Inferior parietal cortex (tissue), 1 donor: ENCODE results near the gene COL26A1.
"Not testable (repeated sequence)": the region's sequence is repeated elsewhere in the genome, so short reads cannot be mapped to it uniquely, and the experiment has no call there.

Source experiments
- DNase-seq: peaks from one replicate; pipeline ENCODE4 v3.0.0-alpha.2; 2016; ENCODE audit errors: extremely low spot score

COL26A1 gene

DNA sequence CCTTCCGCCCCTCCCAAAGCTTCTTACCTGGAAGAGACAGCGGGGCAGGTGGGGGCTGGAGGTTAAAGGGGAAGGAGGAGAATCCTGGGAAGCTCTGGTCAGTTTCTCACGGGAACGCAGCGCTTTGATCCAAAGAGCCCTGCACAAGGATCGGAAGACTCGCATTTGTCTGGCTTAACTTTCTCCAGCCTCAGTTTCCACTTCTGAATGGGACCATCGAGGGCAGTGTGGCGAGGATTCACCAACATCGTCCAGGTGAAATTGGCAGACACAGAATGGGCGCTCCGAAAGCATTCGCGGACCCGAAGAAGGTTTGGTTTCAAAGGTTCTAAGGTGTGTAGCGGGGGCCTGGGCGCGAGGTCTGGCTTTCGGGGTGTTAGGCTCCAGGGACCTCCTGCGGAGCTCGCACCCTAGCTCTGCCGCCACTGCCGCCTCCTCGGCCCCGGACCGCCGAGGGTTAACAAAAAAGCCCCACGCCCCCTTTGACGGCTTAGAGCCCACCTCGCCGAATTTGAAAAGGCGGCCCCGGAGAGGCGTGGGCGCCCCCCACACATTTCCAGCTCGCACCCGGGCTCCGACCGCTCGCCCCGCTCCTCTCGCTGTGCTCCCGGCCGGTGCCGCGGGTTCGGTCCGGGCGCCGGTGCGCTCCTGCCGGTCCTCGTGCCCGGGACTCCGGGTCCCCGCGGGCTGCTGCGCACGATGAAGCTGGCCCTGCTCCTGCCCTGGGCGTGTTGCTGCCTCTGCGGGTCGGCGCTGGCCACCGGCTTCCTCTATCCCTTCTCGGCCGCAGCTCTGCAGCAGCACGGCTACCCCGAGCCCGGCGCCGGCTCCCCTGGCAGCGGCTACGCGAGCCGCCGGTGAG lies at the start of gene COL26A1:
Gene COL26A1 (plus strand): TSS at position 542 of the 862 bp plus-strand sequence. CDS start 158 bp downstream, at position 700.
- no peak for DNase-seq

- peak; percentile 58 for DNase-seq
Observed at GRCh38 chr7:101315336-101315735, 47.3 kb upstream of the COL26A1 start.

- no peak for DNase-seq
Observed at GRCh38 chr7:101319401-101319800, 43.3 kb upstream of the COL26A1 start.

- peak; percentile 93 for DNase-seq
Observed at GRCh38 chr7:101321491-101322401, 40.9 kb upstream of the COL26A1 start, which contains the start of gene IFT22. Gene IFT22 (minus strand): TSS chr7:101321812. CDS start chr7:101321709, 103 bp downstream.

GRCh38 chr7:101328159-101328558 lies 34.5 kb upstream of the COL26A1 start:
- DNase-seq = no peak

- no peak for DNase-seq
Observed at GRCh38 chr7:101330011-101330484, 32.6 kb upstream of the COL26A1 start.

DNA sequence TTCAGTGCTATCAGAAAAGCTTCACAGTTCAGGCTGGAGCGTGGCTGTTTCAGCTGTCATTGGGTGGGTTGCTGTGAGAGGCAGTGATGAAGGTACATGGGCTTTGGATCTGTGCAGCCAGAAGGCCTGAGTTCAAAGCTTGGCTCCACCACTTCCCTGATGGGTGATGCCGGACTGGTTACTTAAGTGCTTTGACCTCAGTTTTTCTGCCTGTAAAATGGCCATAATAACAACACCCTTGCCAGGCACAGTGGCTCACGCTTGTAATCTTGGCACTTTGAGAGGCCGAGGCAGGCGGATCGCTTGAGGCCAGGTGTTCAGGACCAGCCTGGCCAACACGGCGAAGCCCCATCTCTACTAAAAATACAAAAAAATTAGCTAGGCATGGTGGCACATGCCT lies 30.6 kb upstream of the COL26A1 start:
- DNase-seq = no peak

GRCh38 chr7:101333912-101334311 lies 28.8 kb upstream of the COL26A1 start:
- DNase-seq = no peak

DNA sequence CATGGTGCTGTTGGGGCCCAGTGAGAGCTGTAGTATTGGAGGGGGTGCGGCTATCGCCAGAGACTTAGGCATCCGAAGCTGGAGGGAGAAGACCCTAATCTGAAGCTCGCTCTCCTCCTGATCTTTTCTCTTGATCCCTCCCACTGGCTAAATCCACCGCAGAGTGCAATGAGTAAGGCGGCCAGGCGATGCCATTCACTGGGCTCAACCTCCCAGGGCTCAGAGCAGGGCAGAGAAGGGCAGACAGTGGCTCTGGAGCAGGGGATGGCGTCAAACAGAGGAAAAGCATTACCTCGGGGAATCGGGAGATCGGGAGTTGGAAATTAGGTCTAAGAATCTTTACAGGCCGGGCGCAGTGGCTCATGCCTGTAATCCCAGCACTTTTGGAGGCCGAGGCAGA lies 22.3 kb upstream of the COL26A1 start:
- no peak for DNase-seq

- DNase-seq = no peak
Observed at GRCh38 chr7:101342892-101343291, 19.8 kb upstream of the COL26A1 start.

GRCh38 chr7:101347477-101347876 lies 15.2 kb upstream of the COL26A1 start:
- DNase-seq = no peak

DNA sequence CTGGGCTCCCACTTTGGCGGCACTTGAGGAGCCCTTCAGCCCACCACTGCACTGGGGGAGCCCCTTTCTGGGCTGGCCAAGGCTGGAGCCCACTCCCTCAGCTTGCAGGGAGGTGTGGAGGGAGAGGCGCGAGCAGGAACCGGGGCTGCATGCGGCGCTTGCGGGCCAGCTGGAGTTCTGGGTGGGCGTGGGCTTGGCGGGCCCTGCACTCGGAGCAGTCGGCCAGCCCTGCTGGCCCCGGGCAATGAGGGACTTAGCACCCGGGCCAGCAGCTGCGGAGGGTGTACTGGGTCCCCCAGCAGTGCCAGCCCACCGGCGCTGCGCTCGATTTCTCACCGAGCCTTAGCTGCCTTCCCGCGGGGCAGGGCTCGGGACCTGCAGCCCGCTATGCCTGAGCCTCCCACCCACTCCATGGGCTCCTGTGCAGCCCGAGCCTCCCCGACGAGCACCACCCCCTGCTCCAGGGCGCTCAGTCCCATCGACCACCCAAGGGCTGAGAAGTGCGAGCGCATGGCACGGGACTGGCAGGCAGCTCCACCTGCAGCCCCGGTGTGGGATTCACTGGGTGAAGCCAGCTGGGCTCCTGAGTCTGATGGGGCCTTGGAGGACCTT lies 14.1 kb upstream of the COL26A1 start:
- not testable (repeated sequence) for DNase-seq

GRCh38 chr7:101349300-101349699 lies 13.4 kb upstream of the COL26A1 start:
- not testable (repeated sequence) for DNase-seq

DNA sequence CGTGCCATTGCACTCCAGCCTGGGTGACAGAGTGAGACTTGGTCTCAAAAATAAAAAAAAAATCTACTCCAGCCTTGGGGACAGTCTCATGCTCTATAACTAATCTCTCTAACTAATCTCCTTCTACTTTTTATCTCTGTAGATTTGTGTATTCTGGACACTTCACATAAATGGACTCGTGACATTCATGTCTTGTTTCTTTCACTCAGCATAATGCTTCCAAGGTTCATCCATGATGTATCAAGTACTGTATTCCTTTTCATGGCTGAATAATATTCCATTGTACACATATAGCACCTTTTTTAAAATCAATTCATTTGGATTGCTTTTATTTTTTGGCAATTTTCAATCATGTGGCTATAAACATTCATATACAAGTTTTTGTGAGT lies 9.8 kb upstream of the COL26A1 start:
- no peak for DNase-seq

DNA sequence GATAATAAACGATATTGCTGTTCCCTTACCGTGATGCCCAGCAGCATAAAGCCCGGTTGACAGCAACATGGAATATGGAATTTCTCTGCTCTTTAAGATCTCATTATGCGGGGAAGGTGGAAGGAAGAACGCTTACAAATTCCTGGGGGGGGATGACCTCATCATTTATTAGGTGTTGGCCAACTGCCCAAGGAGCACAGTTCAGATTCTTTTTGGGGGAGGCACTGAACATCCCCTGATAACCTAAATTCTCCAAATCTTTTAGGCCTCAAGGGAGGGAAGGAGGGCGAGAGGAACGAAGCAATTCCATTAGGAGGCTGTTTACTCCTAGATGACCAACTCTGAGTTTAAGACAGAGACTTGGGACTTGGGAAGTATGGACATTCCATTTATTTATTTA lies 5.2 kb upstream of the COL26A1 start:
- no peak for DNase-seq

- no peak for DNase-seq
Observed at GRCh38 chr7:101363196-101363733, 590 bp downstream of the COL26A1 start.

DNA sequence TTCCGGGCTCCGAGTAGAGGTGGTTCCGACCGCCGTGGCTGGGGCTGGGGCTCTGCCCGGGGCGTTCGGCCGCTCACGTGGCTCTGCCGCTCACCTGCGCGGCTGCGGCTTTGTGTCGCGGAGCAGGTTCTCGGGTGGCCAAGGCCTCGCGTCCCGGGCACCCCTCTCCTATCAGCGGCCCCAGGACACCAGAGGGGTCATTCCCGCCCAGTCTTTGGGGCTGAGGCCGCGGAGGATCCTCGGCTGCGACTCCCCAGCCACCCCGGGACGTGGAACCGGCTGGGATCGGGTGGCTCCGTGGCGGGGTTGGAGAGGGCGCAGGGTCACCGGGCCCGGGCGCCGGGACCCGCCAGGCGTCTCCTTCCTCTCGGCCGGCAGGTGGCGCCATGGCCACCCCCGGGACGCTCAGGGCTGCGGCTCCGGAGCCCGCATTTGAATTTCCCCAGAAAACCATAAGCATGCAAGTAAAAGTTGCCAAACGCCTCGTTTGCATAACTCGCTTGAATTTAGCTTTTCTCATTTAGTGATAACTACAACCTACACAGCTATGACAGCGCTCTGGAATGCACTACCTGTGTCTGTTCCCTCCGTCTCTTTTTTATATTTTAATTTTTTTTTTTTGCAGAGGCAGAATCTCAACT lies 1.2 kb downstream of the COL26A1 start:
- peak; percentile 71 for DNase-seq

- DNase-seq = peak; percentile 43
Observed at GRCh38 chr7:101365956-101366355, 3.3 kb downstream of the COL26A1 start.

DNA sequence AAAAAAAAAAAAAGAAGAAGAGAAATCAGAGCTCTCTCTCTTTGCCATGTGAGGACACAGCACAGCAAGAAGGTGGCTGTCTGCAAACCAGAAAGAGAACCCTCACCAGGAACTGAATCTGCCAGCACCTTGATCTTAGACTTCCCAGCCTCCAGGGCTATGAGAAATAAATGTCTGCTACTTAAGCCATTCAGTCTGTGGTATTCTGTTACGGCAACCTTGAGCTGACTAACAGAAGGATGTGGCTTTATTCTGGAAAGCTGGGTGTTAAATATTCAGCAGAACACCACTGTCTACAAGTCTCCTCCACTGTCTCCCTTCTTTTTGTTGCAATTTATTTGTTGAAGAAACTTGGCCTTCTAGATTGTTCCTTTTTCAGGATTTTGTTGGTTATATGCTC lies 5.0 kb downstream of the COL26A1 start:
- no peak for DNase-seq

GRCh38 chr7:101368422-101369165 lies 5.9 kb downstream of the COL26A1 start:
- no peak for DNase-seq
